GM12878 (cell line): ENCODE measurements around the gene CFAP99. TPM values are rescaled to one million over a fixed set of nuclear protein-coding genes. Genes with fewer than 3 reads are reported as not detected.

Experiments
- ATAC-seq: fragments of 200-7000 bp; cut with Tn5 transposase; 3 replicates; pipeline ENCODE4 v1.9.1; 2020; ENCODE audit warnings: mild to moderate bottlenecking, moderate library complexity
- BruUV-seq: library from RNA; stranded (reverse); fragments of 400-500 nt; replicated peaks from 2 replicates; lab custom pipeline; 2021; lab: Mats Ljungman, UMichigan
- CTCF ChIA-PET: fragments of 300-600 bp; sonication (Branson Sonifier 250); formaldehyde crosslinking; extraction: SDS; loops from one replicate; lab custom pipeline; 2021; ENCODE audit warnings: inconsistent platforms; lab: Yijun Ruan, JAX
- POLR2A ChIA-PET: fragments of 350-600 bp; formaldehyde crosslinking; extraction: SDS; loops from one replicate; lab custom pipeline; 2021; ENCODE audit warnings: inconsistent platforms; lab: Charles Lee
- RAD21 ChIA-PET: fragments of 300-600 bp; sonication (Branson Sonifier 250); formaldehyde crosslinking; loops from one replicate; lab custom pipeline; 2023; ENCODE audit warnings: antibody characterized with exemption; ENCODE audit not compliant: unreplicated experiment; lab: Charles Lee
- SMC1A ChIA-PET: fragments of 300-600 bp; sonication (Branson Sonifier 250); formaldehyde crosslinking; loops from one replicate; lab custom pipeline; 2023; ENCODE audit not compliant: unreplicated experiment, uncharacterized antibody; lab: Charles Lee
- DNase-seq: peaks from one replicate; pipeline ENCODE4 v3.0.0-alpha.2; 2011; ENCODE audit warnings: low read depth, low spot score
- FAIRE-seq: peaks from 3 replicates; lab custom pipeline; 2011; peaks lifted over from hg19 to GRCh38; lab: Jason Lieb, UNC
- H2AFZ ChIP-seq: 2 replicates; pipeline ENCODE4 v1.6.0; 2011; ENCODE audit warnings: low read depth, low read length, control low read depth; ENCODE audit not compliant: control insufficient read depth
- H3K27ac ChIP-seq: 2 replicates; pipeline ENCODE4 v1.5.1; 2011; ENCODE audit warnings: control low read depth; ENCODE audit not compliant: control insufficient read depth, insufficient read depth
- H3K27me3 ChIP-seq, 2 experiments: replicated peaks in 1 of 2; 2 replicates each; pipeline versions ENCODE4 v1.6.0 to v1.6.1; 2011; ENCODE audit warnings: low read length in 1 of 2; ENCODE audit not compliant: control insufficient read depth in 2 of 2, insufficient read depth in 2 of 2
- H3K36me3 ChIP-seq, 2 experiments: 2 replicates each; pipeline ENCODE4 v1.5.1; 2011; ENCODE audit warnings: low read length in 1 of 2; ENCODE audit not compliant: control insufficient read depth in 2 of 2, insufficient read depth in 2 of 2
- H3K4me1 ChIP-seq: 2 replicates; pipeline ENCODE4 v1.6.1; 2011; ENCODE audit warnings: mild to moderate bottlenecking, low read length, moderate library complexity, mixed read lengths; ENCODE audit not compliant: control insufficient read depth, insufficient read depth
- H3K4me2 ChIP-seq: 2 replicates; pipeline ENCODE4 v1.6.0; 2011; ENCODE audit warnings: control low read depth; ENCODE audit not compliant: control insufficient read depth, insufficient read depth
- H3K4me3 ChIP-seq: fragments of 200-600 bp; sonication (generic); 2 replicates; pipeline ENCODE4 v1.5.1; 2016
- H3K79me2 ChIP-seq: 2 replicates; pipeline ENCODE4 v1.6.0; 2011; ENCODE audit warnings: low read length; ENCODE audit not compliant: control insufficient read depth, insufficient read depth
- H3K9ac ChIP-seq: 2 replicates; pipeline ENCODE4 v1.8.0; 2011; ENCODE audit warnings: low read length, control low read depth, mixed read lengths; ENCODE audit not compliant: control insufficient read depth, insufficient read depth
- H3K9me3 ChIP-seq: replicated peaks from 3 replicates; pipeline ENCODE4 v1.5.1; 2011; ENCODE audit warnings: mild to moderate bottlenecking, low read length; ENCODE audit not compliant: control insufficient read depth, insufficient read depth
- H4K20me1 ChIP-seq: 2 replicates; pipeline ENCODE4 v1.6.0; 2011; ENCODE audit not compliant: control insufficient read depth, insufficient read depth
- NFXL1 ChIP-seq: fragments of 450-650 bp; IDR thresholded peaks from 2 replicates; pipeline ENCODE4 v1.6.1; 2017; ENCODE audit warnings: antibody characterized with exemption, mild to moderate bottlenecking, borderline replicate concordance
- NFYB ChIP-seq: IDR thresholded peaks from 2 replicates; pipeline ENCODE4 v1.6.1; 2011; ENCODE audit warnings: low read depth, mild to moderate bottlenecking, low read length, improper control_type of control experiment, moderate library complexity; ENCODE audit not compliant: insufficient read depth
- RUNX3 ChIP-seq: IDR thresholded peaks from 2 replicates; pipeline ENCODE4 v1.6.1; 2012; ENCODE audit warnings: low read length, inconsistent platforms
- TBL1XR1 ChIP-seq: IDR thresholded peaks from 2 replicates; pipeline ENCODE4 v1.6.1; 2012; ENCODE audit warnings: low read depth, low read length, improper control_type of control experiment
- ZSCAN29 ChIP-seq: fragments of 450-650 bp; IDR thresholded peaks from 2 replicates; pipeline ENCODE4 v1.6.1; 2017; ENCODE audit warnings: mild to moderate bottlenecking, moderate library complexity
- WGBS: methylation state at CpG from one replicate; pipeline ENCODE4 v1.1.6; 2016; ENCODE audit warnings: low lambda C conversion rate; ENCODE audit not compliant: insufficient replicate concordance, insufficient coverage; ENCODE audit errors: missing lambda C conversion rate; 5-methylcytosine and 5-hydroxymethylcytosine counted together
- in situ Hi-C: fragments of 300-500 bp; cut with MboI; formaldehyde crosslinking; loops from 9 replicates; pipeline ENCODE4 v1.14.3; 2018; ENCODE audit warnings: mixed read lengths
- intact Hi-C: fragments of 100-400 bp; cut with micrococcal nuclease; formaldehyde crosslinking; loops from one replicate; pipeline ENCODE4 v1.14.2; 2022; ENCODE audit not compliant: unreplicated experiment
- polyA plus RNA-seq, 11 experiments: library from polyadenylated mRNA; depleted of rRNA in 4 of 11; unstranded in 6 of 11; stranded (reverse) in 5 of 11; fragments of >200 nt; fragmentation: Nextera tagmentation in 4 of 11; fragmentation: Illumina TruSeq in 1 of 11; extraction: Ambion mirVana in 4 of 11; extraction: Trizol in 1 of 11; gene quantifications; 1 replicate in 1 of 11; 2 replicates in 10 of 11; pipeline versions ENCODE4 v1.2.1 to v1.2.3, GENCODE V29; 2011 to 2016; ENCODE audit warnings: inconsistent platforms in 2 of 11, missing spikeins in 2 of 11, low read depth in 1 of 11
- total RNA-seq, 4 experiments: library from RNA; depleted of rRNA in 3 of 4; stranded (reverse); fragments of >200 nt in 3 of 4; fragmentation: Illumina TruSeq in 1 of 4; extraction: Trizol in 1 of 4; gene quantifications; 2 replicates each; pipeline versions ENCODE4 v1.2.1 to v1.2.3, GENCODE V29; 2013 to 2021
- TF ChIP-seq, protein P1 (sequence below): fragments of 450-650 bp; IDR thresholded peaks from 2 replicates; pipeline ENCODE4 v1.6.1; 2017; ENCODE audit warnings: mild to moderate bottlenecking, moderate library complexity
- TF ChIP-seq, protein P2 (sequence below): IDR thresholded peaks from 2 replicates; pipeline ENCODE4 v1.6.1; 2012; ENCODE audit warnings: low read depth, low read length, improper control_type of control experiment
- TF ChIP-seq, protein P3 (sequence below): IDR thresholded peaks from 2 replicates; pipeline ENCODE4 v1.6.1; 2012; ENCODE audit warnings: low read length, inconsistent platforms
- TF ChIP-seq, protein P4 (sequence below): fragments of 450-650 bp; IDR thresholded peaks from 2 replicates; pipeline ENCODE4 v1.6.1; 2017; ENCODE audit warnings: mild to moderate bottlenecking, low read depth, inconsistent platforms; ENCODE audit not compliant: poor library complexity, severe bottlenecking

CFAP99 gene
- total and polyA plus RNA-seq, 10 of the 15 experiments (the other 5 are each of a cell fraction or from before 2014, with no cell fraction given): not detected

- Histone ChIP-seq H3K36me3 (no peaks in the 10 kb centered on the region), H3K9ac (no peak overlapping the region), H3K9me3 (no peaks in the 10 kb centered on the region), H3K4me2 (no peak overlapping the region), H3K27ac (no peak overlapping the region), H3K4me3 (no peak overlapping the region), H2AFZ (no peak overlapping the region), H3K4me1 (peaks cover 3% of the 10 kb centered on the region; the same call in 1 of the 2 replicates), H4K20me1 (no peaks in the 10 kb centered on the region), H3K79me2 (no peaks in the 10 kb centered on the region), H3K27me3 (no peaks in the 10 kb centered on the region; a peak in 2 of 4 replicates)
- TF ChIP-seq, protein P1, sequence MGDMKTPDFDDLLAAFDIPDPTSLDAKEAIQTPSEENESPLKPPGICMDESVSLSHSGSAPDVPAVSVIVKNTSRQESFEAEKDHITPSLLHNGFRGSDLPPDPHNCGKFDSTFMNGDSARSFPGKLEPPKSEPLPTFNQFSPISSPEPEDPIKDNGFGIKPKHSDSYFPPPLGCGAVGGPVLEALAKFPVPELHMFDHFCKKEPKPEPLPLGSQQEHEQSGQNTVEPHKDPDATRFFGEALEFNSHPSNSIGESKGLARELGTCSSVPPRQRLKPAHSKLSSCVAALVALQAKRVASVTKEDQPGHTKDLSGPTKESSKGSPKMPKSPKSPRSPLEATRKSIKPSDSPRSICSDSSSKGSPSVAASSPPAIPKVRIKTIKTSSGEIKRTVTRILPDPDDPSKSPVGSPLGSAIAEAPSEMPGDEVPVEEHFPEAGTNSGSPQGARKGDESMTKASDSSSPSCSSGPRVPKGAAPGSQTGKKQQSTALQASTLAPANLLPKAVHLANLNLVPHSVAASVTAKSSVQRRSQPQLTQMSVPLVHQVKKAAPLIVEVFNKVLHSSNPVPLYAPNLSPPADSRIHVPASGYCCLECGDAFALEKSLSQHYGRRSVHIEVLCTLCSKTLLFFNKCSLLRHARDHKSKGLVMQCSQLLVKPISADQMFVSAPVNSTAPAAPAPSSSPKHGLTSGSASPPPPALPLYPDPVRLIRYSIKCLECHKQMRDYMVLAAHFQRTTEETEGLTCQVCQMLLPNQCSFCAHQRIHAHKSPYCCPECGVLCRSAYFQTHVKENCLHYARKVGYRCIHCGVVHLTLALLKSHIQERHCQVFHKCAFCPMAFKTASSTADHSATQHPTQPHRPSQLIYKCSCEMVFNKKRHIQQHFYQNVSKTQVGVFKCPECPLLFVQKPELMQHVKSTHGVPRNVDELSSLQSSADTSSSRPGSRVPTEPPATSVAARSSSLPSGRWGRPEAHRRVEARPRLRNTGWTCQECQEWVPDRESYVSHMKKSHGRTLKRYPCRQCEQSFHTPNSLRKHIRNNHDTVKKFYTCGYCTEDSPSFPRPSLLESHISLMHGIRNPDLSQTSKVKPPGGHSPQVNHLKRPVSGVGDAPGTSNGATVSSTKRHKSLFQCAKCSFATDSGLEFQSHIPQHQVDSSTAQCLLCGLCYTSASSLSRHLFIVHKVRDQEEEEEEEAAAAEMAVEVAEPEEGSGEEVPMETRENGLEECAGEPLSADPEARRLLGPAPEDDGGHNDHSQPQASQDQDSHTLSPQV: no peak
- TF ChIP-seq NFYB (no peak), TBL1XR1 (no peak), ZSCAN29 (no peak), NFXL1 (no peak), RUNX3 (no peak)
- TF ChIP-seq, protein P2, sequence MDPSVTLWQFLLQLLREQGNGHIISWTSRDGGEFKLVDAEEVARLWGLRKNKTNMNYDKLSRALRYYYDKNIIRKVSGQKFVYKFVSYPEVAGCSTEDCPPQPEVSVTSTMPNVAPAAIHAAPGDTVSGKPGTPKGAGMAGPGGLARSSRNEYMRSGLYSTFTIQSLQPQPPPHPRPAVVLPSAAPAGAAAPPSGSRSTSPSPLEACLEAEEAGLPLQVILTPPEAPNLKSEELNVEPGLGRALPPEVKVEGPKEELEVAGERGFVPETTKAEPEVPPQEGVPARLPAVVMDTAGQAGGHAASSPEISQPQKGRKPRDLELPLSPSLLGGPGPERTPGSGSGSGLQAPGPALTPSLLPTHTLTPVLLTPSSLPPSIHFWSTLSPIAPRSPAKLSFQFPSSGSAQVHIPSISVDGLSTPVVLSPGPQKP: no peak
- TF ChIP-seq, protein P3, sequence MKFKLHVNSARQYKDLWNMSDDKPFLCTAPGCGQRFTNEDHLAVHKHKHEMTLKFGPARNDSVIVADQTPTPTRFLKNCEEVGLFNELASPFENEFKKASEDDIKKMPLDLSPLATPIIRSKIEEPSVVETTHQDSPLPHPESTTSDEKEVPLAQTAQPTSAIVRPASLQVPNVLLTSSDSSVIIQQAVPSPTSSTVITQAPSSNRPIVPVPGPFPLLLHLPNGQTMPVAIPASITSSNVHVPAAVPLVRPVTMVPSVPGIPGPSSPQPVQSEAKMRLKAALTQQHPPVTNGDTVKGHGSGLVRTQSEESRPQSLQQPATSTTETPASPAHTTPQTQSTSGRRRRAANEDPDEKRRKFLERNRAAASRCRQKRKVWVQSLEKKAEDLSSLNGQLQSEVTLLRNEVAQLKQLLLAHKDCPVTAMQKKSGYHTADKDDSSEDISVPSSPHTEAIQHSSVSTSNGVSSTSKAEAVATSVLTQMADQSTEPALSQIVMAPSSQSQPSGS: no peak
- TF ChIP-seq, protein P4, sequence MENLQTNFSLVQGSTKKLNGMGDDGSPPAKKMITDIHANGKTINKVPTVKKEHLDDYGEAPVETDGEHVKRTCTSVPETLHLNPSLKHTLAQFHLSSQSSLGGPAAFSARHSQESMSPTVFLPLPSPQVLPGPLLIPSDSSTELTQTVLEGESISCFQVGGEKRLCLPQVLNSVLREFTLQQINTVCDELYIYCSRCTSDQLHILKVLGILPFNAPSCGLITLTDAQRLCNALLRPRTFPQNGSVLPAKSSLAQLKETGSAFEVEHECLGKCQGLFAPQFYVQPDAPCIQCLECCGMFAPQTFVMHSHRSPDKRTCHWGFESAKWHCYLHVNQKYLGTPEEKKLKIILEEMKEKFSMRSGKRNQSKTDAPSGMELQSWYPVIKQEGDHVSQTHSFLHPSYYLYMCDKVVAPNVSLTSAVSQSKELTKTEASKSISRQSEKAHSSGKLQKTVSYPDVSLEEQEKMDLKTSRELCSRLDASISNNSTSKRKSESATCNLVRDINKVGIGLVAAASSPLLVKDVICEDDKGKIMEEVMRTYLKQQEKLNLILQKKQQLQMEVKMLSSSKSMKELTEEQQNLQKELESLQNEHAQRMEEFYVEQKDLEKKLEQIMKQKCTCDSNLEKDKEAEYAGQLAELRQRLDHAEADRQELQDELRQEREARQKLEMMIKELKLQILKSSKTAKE: no peak
- in situ Hi-C loops: no loop called here
- WGBS: 71% methylated on average over 9 of the region's 9 CpGs
- DNase-seq (no peak), ATAC-seq (no peak), FAIRE-seq (no peak)
- ChIA-PET SMC1A (interaction anchor here (1.0 to 1.3 kb wide), 2 partner anchors 21 to 225 kb away, joined by 3 to 7 read pairs; no protein-coding TSS in a partner anchor), CTCF (interaction anchor here (0.6 to 1.9 kb wide), 2 partner anchors 225 to 227 kb away, joined by 5 to 13 read pairs; no protein-coding TSS in a partner anchor), POLR2A (no interaction called here), RAD21 (interaction anchor here (1.0 kb wide), 1 partner anchor 225 kb away, joined by 6 read pairs; no protein-coding TSS in a partner anchor)
- intact Hi-C loops: no loop called here
- BruUV-seq: no TSS peak
These were observed 26.4 kb downstream of the CFAP99 start for GRCh38 chr4:2445130-2445529.
